ENCODE data around the gene PLCB4.

Gene PLCB4

GRCh38 chr20:9453201-9453600, 384.3 kb downstream of the PLCB4 start:
- DNase-seq (ENCODE audit: low read depth): no peak

GRCh38 chr20:9454791-9455190, 385.9 kb downstream of the PLCB4 start:
- no peak for DNase-seq (ENCODE audit: low read depth)

GRCh38 chr20:9457136-9457535, 388.2 kb downstream of the PLCB4 start:
- no peak for DNase-seq (ENCODE audit: low read depth)

GRCh38 chr20:9458138-9458796, 389.4 kb downstream of the PLCB4 start:
- no peak for DNase-seq (ENCODE audit: low read depth)

GRCh38 chr20:9460518-9460917, 391.6 kb downstream of the PLCB4 start:
- DNase-seq (ENCODE audit: low read depth): no peak

- no peak for DNase-seq (ENCODE audit: low read depth)
Observed at GRCh38 chr20:9467995-9468394, 399.1 kb downstream of the PLCB4 start.

- no peak for DNase-seq (ENCODE audit: low read depth)
Observed at GRCh38 chr20:9474835-9475415, 406.0 kb downstream of the PLCB4 start.

- DNase-seq (ENCODE audit: low read depth): no peak
Observed at GRCh38 chr20:9475456-9475855, 406.6 kb downstream of the PLCB4 start.

- no peak for DNase-seq (ENCODE audit: low read depth)
Observed at GRCh38 chr20:9476174-9476573, 407.3 kb downstream of the PLCB4 start.

GRCh38 chr20:9476637-9477036, 407.8 kb downstream of the PLCB4 start:
- no peak for DNase-seq (ENCODE audit: low read depth)

- DNase-seq (ENCODE audit: low read depth): no peak
Observed at GRCh38 chr20:9478771-9479170, 409.9 kb downstream of the PLCB4 start.

GRCh38 chr20:9480066-9480465, 411.2 kb downstream of the PLCB4 start:
- DNase-seq (ENCODE audit: low read depth): no peak

GRCh38 chr20:9482180-9482579, 413.3 kb downstream of the PLCB4 start:
- no peak for DNase-seq (ENCODE audit: low read depth)

- DNase-seq (ENCODE audit: low read depth): no peak
Observed at GRCh38 chr20:9483131-9483530, 414.2 kb downstream of the PLCB4 start.

GRCh38 chr20:9485614-9486340, 416.9 kb downstream of the PLCB4 start:
- DNase-seq (ENCODE audit: low read depth): no peak

- DNase-seq (ENCODE audit: low read depth): no peak
Observed at GRCh38 chr20:9487231-9487630, 418.3 kb downstream of the PLCB4 start.

- DNase-seq (ENCODE audit: low read depth): no peak
Observed at GRCh38 chr20:9488063-9488462, 419.2 kb downstream of the PLCB4 start.

- DNase-seq (ENCODE audit: low read depth): no peak
Observed at GRCh38 chr20:9490161-9490560, 421.3 kb downstream of the PLCB4 start.

GRCh38 chr20:9490631-9491030, 421.7 kb downstream of the PLCB4 start:
- no peak for DNase-seq (ENCODE audit: low read depth)

GRCh38 chr20:9491324-9491723, 422.4 kb downstream of the PLCB4 start:
- DNase-seq (ENCODE audit: low read depth): no peak

- no peak for DNase-seq (ENCODE audit: low read depth)
Observed at GRCh38 chr20:9492067-9492466, 423.2 kb downstream of the PLCB4 start.

- DNase-seq (ENCODE audit: low read depth): no peak
Observed at GRCh38 chr20:9493803-9494202, 424.9 kb downstream of the PLCB4 start.

GRCh38 chr20:9495701-9496100, 426.8 kb downstream of the PLCB4 start:
- no peak for DNase-seq (ENCODE audit: low read depth)

- no peak for DNase-seq (ENCODE audit: low read depth)
Observed at GRCh38 chr20:9496155-9496554, 427.3 kb downstream of the PLCB4 start.

Data from activated T-cell treated with anti-CD3 and anti-CD28 coated beads for 24 hours (primary cell).